GM12873 (cell line): ENCODE results near the gene NEK7.

Experiments
- CTCF ChIP-seq: IDR thresholded peaks from 2 replicates; pipeline ENCODE4 v1.5.1; 2012; ENCODE audit warnings: low read depth, mild to moderate bottlenecking, moderate library complexity, low read length, control low read depth; ENCODE audit not compliant: insufficient read depth; ENCODE audit errors: missing control alignments

The NEK7 gene

GRCh38 chr1:198264282-198264681 lies 107.5 kb downstream of the NEK7 start:
- TF ChIP-seq CTCF = no peak

- no peak for TF ChIP-seq CTCF
These were observed 108.4 kb downstream of the NEK7 start for GRCh38 chr1:198265073-198265661.

GRCh38 chr1:198267056-198267455 lies 110.3 kb downstream of the NEK7 start:
- no peak for TF ChIP-seq CTCF

GRCh38 chr1:198267921-198268320 lies 111.1 kb downstream of the NEK7 start:
- TF ChIP-seq CTCF = no peak

- TF ChIP-seq CTCF = no peak
These were observed 112.2 kb downstream of the NEK7 start for GRCh38 chr1:198268784-198269645.

GRCh38 chr1:198269646-198269940 lies 112.8 kb downstream of the NEK7 start:
- TF ChIP-seq CTCF = no peak

GRCh38 chr1:198270273-198270828 lies 113.6 kb downstream of the NEK7 start:
- TF ChIP-seq CTCF = no peak
